CD4-positive, alpha-beta T cell treated with Interleukin-17A for 1 hour (primary cell): ENCODE measurements around the gene DTYMK.
A peak's percentile ranks its signal among the peaks of the same experiment; 100 is the strongest.

Source experiments
- DNase-seq: peaks from one replicate; pipeline ENCODE4 v3.0.0-alpha.2; 2020

Gene DTYMK

DNA sequence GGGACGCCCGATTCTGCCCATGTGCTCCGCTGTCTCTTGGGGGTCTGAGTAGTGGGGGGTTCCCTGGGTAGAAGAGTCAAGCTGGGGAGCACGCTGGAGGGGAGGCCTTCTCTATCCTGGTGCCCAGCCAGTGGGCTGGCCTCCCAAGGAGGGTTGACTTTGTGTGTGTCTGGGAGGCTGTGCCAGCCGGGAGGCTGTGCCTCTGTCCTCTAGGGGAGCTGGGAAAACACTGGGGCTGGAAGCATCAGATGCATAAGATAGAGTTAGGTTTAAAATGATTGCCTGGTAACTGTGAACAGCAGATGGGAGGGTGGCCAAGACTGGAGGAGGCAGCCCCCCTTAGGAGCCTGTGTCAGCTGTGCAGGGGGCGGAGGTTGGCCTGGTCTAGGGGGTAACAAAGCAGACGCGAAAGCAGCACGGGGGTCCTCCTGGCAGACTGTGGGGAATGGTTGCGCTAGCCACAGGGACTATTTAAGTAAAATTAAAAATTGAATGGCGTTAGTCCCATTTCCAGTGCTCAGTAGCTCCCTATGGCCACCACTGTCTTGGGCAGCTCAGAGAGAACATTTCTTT, 16.5 kb upstream of the DTYMK start:
- DNase-seq: no peak

DNA sequence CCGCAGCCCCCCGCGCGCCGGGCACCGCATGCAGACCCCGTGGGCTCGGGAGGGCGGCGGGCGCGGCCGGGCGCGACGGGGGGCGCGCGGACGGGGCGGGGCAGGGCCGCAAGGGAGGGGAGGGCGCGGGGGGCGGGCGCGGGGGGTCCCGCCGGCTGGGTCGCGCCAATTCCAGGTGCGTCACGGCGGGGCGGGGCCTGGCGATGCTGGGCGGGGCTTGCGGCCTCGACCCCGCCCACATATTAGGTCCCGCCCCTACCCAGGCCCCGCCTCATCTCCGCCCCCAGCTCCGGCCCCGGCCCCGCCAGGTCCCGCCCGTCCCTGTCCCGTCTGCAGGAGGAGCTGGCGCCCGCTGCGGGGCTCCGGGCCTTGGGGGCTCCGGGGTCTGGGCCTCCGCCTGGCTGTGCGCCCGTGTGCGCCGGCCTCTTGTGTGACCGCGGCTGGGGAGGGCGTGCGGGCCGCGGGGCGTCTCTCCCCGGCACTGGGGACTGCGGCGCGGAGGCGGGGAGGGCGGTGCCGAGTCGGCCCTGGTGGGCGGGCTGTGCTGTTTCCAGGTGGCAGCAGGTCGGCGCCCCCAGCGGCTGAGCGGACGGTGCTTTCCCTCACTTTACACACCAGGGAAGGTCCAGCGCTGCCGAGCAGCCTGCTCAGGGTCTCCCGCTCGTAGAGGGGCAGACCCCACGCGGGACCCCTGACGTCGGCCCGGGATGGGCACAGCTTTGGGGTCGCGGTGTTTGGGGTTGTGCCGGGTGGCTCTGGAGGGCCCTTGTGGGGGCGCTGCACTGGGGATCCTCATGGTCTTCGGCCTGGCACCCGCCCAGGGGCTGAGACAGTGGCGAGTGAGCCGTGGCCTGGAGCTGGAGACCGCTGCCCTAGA, 15.8 kb upstream of the DTYMK start:
- peak; percentile 88 for DNase-seq

DNA sequence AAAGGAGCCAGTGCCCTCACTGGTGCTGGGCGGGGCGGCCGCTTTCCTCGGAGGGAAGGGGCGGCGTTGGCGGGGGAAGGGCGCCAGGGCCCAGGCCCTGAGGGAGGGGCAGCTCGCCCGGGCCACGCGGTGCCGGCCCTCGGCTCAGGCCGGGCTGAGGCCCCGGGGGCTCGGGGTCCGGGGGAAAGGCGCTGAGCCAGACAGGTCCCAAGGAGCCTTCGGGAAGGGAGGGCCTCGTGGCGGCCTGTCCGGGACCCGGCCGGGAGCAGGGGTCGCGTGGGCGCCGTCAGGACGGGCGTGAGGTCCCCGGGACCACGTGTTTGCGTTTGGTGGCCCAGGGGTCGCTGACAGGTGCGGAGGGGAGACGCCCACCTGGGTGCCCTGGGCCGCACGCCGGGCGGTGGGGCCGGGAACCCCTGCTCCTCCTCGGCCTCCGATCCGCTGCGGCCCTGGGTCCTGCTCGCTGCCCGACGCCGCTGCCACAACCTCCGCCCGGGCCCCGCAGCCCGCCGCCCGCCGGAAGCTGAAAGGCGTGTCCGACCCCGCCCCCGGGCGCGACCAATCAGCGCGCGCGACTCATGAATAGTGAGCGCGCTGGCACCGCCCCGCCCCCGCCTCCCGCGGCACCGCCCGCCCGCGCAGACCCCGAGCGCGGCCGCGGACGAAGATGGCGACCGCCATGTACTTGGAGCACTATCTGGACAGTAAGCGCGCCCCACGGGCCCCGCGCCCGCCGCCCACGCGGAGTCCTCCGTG, 15.0 kb upstream of the DTYMK start, which contains the start of gene ING5:
Gene ING5 (plus strand): TSS at position 641 of the 756 bp plus-strand sequence. CDS start 27 bp downstream, at position 668.
- peak; percentile 95 for DNase-seq

DNA sequence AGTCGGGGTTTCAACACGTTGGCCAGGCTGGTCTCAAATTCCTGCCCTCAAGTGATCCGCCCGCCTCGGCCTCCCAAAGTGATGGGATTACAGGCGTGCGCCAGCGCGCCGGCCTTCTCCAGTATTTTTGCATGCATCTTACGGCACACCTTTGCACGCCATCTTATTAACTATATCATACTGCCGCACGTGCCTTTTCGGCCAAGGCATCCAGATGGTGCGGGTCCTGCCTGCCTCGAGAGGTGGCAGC, 14.5 kb upstream of the DTYMK start:
- no peak for DNase-seq

GRCh38 chr2:241695651-241696050, 9.0 kb upstream of the DTYMK start:
- no peak for DNase-seq

DNA sequence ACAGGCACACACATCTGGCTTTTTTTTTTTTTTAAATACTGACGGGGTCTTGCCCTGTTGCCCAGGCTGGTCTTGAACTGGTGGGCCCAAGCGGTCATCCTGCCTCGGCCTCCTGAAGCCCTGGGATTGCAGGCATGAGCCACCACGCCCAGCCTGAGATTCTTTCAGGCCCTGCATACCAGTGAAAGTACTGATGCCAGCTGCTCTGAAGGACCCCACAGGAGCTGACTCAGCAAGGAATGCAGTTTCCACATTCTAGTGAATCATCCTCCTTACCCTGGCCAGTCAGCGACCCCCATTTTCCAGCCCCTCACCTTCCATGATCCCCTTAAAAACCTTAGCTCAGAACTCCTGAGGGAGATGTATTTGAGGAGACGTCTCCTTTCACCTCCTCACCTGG, 5.8 kb upstream of the DTYMK start:
- no peak for DNase-seq

DNA sequence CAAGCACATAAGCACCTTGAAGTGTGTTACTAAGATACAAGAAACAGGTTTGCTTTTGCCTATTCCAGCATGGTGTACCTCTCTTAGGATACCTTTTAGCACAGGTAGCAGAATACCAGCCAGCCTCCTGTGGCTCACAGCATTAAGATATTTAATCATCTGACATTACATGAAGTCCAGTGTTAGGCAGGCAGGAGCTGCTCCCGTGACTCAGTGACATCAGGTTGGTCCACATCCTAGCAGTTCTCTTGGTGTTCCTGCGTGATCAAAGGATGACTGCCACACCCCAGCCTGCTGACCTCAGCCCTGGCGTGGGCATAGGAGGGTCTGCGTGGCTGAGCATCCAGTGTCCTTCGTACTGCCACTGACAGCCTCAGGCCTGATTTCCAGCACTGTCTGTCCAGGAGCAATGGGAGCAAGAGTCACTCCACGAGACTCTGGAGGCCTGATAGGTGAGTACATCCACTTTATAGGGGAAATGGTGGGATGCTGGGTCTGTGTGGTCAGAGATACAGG, 3.6 kb upstream of the DTYMK start:
- DNase-seq: no peak

- no peak for DNase-seq
Observed at GRCh38 chr2:241689306-241689705, 2.7 kb upstream of the DTYMK start.

- no peak for DNase-seq
Observed at GRCh38 chr2:241686324-241686649, 328 bp downstream of the DTYMK start.

DNA sequence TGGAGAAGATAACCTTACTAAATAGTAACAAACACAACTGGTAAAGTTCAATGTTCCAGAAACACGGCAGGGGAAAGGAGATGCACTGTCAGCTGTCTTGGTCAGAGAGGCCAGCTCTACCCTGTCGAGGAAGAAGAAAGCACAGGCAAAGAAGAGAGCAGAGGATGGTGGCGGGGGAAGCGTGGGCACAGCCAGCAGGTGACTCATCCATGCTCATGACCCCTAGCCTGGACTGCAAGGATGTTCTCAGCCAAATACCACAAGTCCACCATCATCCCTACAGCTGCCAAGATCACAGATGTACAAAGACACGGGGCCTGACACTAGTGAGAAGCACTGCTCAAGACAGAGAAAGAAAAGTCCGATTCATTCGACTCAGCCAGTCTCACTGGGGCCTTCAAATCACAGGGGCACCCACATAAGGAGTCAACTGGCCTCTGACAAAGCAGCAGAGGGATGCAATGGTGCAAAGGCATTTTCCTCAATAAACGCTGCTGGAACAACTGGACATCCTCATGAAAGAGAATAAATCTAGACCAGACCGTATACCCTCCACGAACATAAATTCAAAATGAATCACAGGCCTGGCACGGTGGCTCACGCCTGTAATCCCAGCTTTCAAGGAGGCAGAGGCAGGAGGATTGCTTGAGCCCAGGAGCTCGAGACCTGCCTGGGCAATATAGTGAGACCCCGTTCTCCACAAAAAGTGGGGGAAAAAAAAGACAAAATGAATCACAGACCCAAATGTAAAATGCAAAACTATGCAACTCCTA, 5.6 kb downstream of the DTYMK start:
- no peak for DNase-seq

- no peak for DNase-seq
Observed at GRCh38 chr2:241680044-241680443, 6.6 kb downstream of the DTYMK start.

DNA sequence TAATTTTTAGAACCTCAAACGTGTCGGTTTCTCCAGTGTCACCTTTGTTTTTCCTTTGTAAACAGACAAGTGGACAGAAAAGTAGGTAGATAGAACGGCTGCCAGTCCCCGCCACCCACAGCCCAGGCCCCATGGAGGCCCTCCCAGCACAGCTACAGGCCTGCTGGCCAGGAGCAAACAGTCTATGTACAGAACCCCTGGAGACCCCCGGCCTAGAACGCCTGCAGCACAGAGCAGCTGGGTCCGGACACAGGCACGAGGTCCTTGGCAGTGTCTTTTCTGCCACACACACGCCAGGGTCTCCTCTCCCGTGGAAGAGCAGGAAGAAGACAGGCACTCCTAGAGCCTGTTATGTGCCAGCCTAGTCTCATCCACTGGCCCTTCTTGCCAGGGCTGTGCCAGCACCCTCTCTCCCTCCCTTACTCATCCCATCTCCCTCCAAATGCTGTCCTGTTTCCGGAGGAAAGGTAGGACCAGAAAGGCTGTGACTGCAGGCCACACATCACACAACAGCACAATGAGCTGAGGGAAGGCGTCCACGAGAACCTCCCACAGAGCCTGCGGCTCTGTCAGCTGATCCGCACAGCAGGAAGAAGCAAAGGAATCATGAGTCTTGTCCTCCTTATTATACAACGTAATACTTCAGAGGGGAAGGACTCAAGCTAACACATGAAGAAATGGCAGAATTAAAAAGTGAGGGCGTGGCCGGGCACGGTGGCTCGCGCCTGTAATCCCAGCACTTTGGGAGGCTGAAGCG, 7.7 kb downstream of the DTYMK start:
- no peak for DNase-seq

GRCh38 chr2:241678307-241678706, 8.3 kb downstream of the DTYMK start:
- DNase-seq: no peak

GRCh38 chr2:241677392-241677791, 9.2 kb downstream of the DTYMK start:
- no peak for DNase-seq

GRCh38 chr2:241676665-241677064, 9.9 kb downstream of the DTYMK start:
- no peak for DNase-seq

DNA sequence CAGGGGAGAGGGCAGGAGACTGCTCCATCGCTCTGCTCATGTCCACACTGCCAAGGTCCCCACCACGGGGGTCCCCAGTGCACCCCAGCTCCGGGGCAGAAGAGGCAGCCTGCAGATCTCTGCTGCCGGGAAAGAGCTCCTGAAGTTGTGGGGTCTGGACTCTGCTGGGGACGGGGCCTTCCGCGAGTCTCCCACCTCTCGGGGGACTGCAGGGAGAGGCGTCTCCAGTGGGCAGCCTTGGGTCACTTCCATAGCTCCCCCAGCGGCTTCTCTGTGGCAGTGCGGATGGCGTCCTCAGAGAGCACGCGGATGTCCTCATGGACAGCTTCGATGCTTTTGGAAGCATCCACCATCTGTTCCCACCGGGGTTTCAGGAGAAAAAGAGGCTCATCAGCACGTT, 10.7 kb downstream of the DTYMK start:
- DNase-seq: no peak

DNA sequence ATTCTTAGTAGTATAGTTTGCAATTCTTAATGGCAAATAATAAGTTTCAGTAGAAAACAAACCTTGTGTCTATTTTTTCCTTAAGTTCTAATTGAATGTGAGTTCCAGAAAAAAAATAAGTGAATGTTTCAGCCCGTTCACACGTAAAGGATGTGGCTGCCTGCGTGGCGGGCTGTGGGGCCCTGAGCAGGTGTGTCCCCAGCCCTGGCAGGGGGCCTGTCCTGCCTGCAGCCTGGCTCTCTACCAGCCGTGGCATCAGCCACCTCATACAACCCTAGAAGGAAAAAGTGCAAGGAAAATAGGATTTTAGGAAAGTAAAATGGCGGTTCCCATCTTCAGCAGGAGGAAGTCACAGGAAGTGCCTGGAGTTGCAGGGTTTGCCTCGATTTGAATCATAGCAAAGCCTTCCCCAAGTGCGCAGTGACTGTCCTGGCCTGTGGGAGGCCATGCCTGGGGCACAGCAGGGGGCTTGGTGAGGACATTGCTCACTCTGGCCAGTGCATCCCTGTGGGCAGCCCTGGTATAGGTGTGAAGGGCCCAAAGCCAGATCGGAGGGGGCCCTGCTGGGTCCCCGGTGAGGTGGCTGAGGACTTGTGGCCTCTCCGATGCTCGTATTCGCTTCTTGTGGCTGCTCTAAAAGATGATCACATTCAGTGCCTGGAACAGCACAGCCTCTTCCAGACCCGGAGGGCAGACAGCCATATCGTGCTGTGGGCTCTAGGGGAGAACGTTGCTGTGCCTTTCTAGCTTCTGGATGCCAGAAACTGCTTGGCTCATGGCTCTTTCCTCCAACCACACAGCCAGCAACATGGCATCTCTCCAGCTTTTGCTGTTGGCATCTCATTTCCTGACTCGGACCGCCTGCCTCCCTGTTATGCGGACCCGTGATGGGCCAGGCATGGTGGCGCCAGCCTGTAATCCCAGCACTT, 12.6 kb downstream of the DTYMK start:
- DNase-seq: no peak

GRCh38 chr2:241673189-241673663, 13.4 kb downstream of the DTYMK start:
- DNase-seq: no peak

DNA sequence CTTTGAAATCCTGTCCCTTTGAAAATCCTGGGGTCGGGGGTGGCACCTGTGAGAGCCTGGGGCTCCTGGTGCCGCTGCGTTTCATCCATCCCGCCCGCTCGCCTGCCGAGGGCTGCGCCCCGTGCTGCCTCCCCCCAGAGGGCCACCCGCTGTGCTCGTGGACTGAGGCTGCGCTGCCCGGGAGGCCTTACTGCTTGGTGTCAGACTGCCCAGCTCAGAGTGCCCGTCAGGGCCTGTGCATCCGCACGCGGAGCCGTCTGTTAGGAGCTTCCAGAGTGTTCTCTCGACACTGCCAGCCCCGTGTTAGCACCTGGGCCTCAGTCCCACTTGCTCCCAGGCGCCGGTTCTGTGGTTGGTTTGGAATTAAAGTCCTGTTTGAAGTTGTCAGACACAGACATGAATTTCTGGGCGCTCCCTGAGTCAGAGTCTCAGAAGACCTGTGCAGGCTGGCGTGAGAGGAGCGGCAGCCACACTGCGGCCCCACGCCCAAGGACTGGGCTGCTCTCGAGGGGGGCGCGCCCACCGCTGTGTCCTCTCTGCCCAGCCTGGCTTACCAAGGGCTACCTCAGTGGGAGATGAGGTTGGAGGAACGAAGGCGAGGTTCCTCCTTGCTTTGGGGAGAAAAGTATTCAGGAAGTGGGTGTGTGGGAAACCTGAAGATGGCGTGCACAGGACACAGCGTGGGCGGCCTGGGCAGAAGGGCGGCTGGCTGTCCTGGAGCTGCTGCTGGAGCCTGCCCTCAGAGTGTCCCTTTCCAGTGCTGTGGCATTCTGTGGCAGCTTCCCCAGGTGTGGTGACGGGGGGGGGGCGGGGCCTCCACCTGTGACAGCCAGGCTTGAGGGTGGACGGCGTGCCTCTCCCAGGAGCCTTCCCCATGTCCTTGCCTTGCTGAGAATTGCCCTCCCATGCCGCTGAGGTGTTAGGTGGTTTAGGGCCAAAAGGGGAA, 14.1 kb downstream of the DTYMK start:
- no peak for DNase-seq
